ENCODE data around the gene SLC22A15. TPM values are rescaled to one million over a fixed set of nuclear protein-coding genes. Genes with fewer than 3 reads are reported as not detected.

SLC22A15 gene
- total RNA-seq, 2 donors from 2014 or later = 8.3 to 15.6 TPM

DNA sequence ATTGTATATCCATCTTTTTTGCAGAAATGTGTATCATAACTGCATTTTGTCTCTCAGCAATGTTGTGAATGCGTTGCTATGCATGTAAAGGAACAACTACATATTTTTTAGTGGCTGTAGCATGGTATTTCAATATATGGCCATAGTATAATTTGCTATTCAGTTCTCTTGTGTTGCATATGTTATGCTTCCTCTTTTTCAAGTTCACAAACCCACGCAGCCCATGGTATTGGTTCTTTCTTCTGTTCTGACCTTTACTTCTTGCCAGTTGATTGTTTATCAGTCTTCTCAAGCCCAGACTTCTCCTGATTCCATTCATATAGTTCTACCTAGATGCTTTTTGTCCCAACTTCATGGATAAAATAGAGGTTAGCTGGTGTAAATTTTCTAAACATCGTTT lies 6.1 kb downstream of the SLC22A15 start:
- TF ChIP-seq, protein P1, sequence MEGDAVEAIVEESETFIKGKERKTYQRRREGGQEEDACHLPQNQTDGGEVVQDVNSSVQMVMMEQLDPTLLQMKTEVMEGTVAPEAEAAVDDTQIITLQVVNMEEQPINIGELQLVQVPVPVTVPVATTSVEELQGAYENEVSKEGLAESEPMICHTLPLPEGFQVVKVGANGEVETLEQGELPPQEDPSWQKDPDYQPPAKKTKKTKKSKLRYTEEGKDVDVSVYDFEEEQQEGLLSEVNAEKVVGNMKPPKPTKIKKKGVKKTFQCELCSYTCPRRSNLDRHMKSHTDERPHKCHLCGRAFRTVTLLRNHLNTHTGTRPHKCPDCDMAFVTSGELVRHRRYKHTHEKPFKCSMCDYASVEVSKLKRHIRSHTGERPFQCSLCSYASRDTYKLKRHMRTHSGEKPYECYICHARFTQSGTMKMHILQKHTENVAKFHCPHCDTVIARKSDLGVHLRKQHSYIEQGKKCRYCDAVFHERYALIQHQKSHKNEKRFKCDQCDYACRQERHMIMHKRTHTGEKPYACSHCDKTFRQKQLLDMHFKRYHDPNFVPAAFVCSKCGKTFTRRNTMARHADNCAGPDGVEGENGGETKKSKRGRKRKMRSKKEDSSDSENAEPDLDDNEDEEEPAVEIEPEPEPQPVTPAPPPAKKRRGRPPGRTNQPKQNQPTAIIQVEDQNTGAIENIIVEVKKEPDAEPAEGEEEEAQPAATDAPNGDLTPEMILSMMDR (conservative IDR thresholded peaks at IDR 0.05) = no peak
- no peaks in the 10 kb centered on the region for H3K27me3 Mint-ChIP-seq (ENCODE audit: insufficient read depth)
- H3K4me1 ChIP-seq (ENCODE audit: control insufficient read depth, insufficient read depth, low read length) = peaks cover 16% of the 10 kb centered on the region
- H3K4me1 Mint-ChIP-seq = peaks cover 39% of the 10 kb centered on the region
- peaks cover 19% of the 10 kb centered on the region for H3K36me3 ChIP-seq (ENCODE audit: control insufficient read depth, insufficient read depth, low read length)
- H3K9me3 Mint-ChIP-seq = no peaks in the 10 kb centered on the region
- H3K9ac ChIP-seq (ENCODE audit: extremely low read depth, low read length, poor library complexity, severe bottlenecking) = no peak overlapping the region
- peaks cover 5% of the 10 kb centered on the region for H3K36me3 Mint-ChIP-seq (ENCODE audit: low read depth)
- no peak overlapping the region for H3K27ac Mint-ChIP-seq
- H3K4me3 Mint-ChIP-seq = no peak overlapping the region
- DNase-seq = no peak
- no peaks in the 10 kb centered on the region for H3K9me3 ChIP-seq (ENCODE audit: control insufficient read depth, low read length)
- no peak overlapping the region for H3K4me3 ChIP-seq (ENCODE audit: low read length)
- no peak overlapping the region for H3K27ac ChIP-seq (ENCODE audit: low read depth, low read length)
- no peaks in the 10 kb centered on the region for H3K27me3 ChIP-seq (ENCODE audit: control insufficient read depth, insufficient read depth, low read length, poor library complexity, severe bottlenecking)
- 80 to 93% methylated on average over 1 to 3 of the region's 3 CpGs for WGBS, 2 experiments (ENCODE audit: insufficient coverage in 1 of 2, insufficient read length in 1 of 2)

DNA sequence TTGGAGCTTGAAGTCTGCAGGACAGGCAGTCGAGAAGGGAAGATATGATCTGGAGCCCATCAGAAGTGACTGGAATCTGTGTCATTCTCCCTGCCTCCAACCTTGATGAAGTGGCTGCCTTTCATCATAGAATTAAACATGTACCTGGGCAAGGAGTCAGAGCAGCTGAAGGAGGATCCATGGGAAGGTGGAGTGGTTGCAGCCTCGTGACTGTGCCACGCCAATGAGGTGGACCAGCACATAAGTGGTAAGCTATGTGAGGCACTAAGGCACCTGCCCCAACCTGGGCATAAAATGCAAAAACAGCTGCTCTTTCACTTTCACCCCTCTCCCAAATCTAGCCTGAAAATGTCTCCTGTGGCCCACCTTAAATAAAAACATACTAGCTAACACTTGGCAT lies 7.3 kb downstream of the SLC22A15 start:
- Mint-ChIP-seq H3K36me3 (ENCODE audit: low read depth) (peaks cover 5% of the 10 kb centered on the region), H3K27me3 (ENCODE audit: insufficient read depth) (no peaks in the 10 kb centered on the region), H3K4me1 (peaks cover 28% of the 10 kb centered on the region), H3K27ac (no peak overlapping the region), H3K4me3 (no peak overlapping the region), H3K9me3 (no peaks in the 10 kb centered on the region)
- Histone ChIP-seq H3K36me3 (ENCODE audit: control insufficient read depth, insufficient read depth, low read length) (peaks cover 19% of the 10 kb centered on the region), H3K4me1 (ENCODE audit: control insufficient read depth, insufficient read depth, low read length) (peaks cover 10% of the 10 kb centered on the region), H3K9me3 (ENCODE audit: control insufficient read depth, low read length) (no peaks in the 10 kb centered on the region), H3K9ac (ENCODE audit: extremely low read depth, low read length, poor library complexity, severe bottlenecking) (no peak overlapping the region), H3K27ac (ENCODE audit: low read depth, low read length) (no peak overlapping the region), H3K4me3 (ENCODE audit: low read length) (no peak overlapping the region), H3K27me3 (ENCODE audit: control insufficient read depth, insufficient read depth, low read length, poor library complexity, severe bottlenecking) (no peaks in the 10 kb centered on the region)
- 97% methylated on average over 3 of the region's 3 CpGs; no CpG with 5 or more reads in 1 of the 2 experiments for WGBS, 2 experiments (ENCODE audit: insufficient coverage in 1 of 2, insufficient read length in 1 of 2)
- TF ChIP-seq, protein P1 (conservative IDR thresholded peaks at IDR 0.05) = no peak
- no peak for DNase-seq

DNA sequence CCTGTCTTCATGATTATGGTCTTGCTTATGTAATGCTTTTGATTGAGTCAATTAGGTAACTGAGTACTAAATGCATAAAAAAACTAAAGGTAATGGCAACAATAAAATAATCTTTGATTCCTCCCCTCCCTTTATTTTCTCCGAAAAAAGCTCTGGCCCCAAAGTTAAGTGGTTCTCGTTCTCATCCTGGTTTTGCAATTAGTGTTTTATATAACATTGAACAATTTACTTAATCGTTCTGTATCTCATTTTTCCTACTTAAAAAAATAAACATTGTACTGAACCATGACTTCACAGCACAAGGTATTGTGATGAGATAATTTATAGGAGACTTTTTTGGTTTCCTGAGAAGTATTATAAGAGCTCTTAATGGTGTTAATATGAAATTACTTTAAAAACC lies 11.3 kb downstream of the SLC22A15 start:
- no peak for DNase-seq
- no peak overlapping the region for H3K9ac ChIP-seq (ENCODE audit: extremely low read depth, low read length, poor library complexity, severe bottlenecking)
- no peak overlapping the region for H3K4me3 Mint-ChIP-seq

More for the DNA sequence above, 11.3 kb downstream of the SLC22A15 start:
- H3K27me3 ChIP-seq (ENCODE audit: control insufficient read depth, insufficient read depth, low read length, poor library complexity, severe bottlenecking) = no peaks in the 10 kb centered on the region
- H3K4me1 Mint-ChIP-seq = peaks cover 11% of the 10 kb centered on the region
- no peaks in the 10 kb centered on the region for H3K9me3 Mint-ChIP-seq
- H3K36me3 Mint-ChIP-seq (ENCODE audit: low read depth) = peaks cover 16% of the 10 kb centered on the region
- no peak overlapping the region for H3K27ac Mint-ChIP-seq
- H3K27ac ChIP-seq (ENCODE audit: low read depth, low read length) = no peak overlapping the region
- no peaks in the 10 kb centered on the region for H3K9me3 ChIP-seq (ENCODE audit: control insufficient read depth, low read length)
- H3K4me1 ChIP-seq (ENCODE audit: control insufficient read depth, insufficient read depth, low read length) = no peaks in the 10 kb centered on the region
- TF ChIP-seq, protein P1 (conservative IDR thresholded peaks at IDR 0.05) = no peak
- H3K36me3 ChIP-seq (ENCODE audit: control insufficient read depth, insufficient read depth, low read length) = peaks cover 27% of the 10 kb centered on the region
- H3K27me3 Mint-ChIP-seq (ENCODE audit: insufficient read depth) = no peaks in the 10 kb centered on the region
- no peak overlapping the region for H3K4me3 ChIP-seq (ENCODE audit: low read length)
- 100% methylated on average over 1 of the region's 3 CpGs; no CpG with 5 or more reads in 1 of the 2 experiments for WGBS, 2 experiments (ENCODE audit: insufficient coverage in 1 of 2, insufficient read length in 1 of 2)
